ENCODE data around the gene HSPE1. TPM values are rescaled to one million over a fixed set of nuclear protein-coding genes. Genes with fewer than 3 reads are reported as not detected.

Gene HSPE1
- total RNA-seq, 1 experiment from 2014 or later = 372 TPM

DNA sequence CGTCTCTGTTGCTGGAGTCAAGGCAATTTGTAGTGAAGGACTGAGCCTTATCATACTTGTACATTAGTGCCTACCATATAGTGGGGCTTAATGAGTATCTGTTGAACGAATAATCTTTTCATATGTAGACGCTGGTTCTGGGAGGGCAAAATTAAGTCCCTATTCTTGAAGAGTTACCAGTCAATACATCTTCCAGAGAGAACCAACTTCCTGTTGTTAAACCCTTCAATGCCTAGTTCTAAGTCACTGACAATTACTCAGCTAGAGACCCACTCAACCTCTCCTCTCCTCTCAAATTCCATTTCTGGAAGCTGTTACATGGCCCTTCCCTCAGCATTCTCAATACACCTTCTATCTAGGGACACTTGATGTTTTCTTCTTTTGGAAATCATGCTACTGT lies 14.6 kb downstream of the HSPE1 start (continued):
- no peak for TF ChIP-seq TP53 (CRISPR knock-in tag; IDR thresholded peaks at IDR 0.05)

DNA sequence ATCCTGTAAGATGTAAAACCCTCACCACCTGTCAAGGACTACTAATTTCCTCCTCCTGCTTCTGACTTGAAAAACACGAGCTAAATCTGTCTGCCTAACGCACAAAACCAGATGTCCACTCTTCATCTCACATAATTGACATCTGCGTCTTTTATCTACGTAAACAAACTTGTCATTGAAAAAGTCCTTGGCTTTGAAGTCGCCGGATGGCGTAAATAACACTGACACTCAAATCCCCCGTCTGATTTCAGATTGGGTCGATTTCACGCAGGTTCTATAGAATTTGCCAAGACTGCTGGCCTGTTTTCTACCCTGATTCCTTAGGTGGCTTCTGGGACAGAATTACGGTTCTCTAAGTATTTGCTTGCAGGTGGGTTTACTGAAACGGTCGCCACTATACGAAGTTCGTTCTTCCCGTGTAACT lies 15.1 kb downstream of the HSPE1 start:
- Mint-ChIP-seq H3K27me3 (ENCODE audit: low read depth) (no peaks in the 10 kb centered on the region), H3K4me1 (peaks cover 41% of the 10 kb centered on the region), H3K36me3 (peaks cover 6% of the 10 kb centered on the region), H3K9me3 (no peaks in the 10 kb centered on the region), H3K27ac (peak overlapping the region; percentile 95), H3K4me3 (peak overlapping the region; percentile 99)
- DNase-seq (ENCODE audit: low spot score) = no peak
- ATAC-seq = no peak
- CTCF ChIA-PET = interaction anchor here (0.6 kb wide), 1 partner anchor 84 kb away, joined by 3 read pairs; no protein-coding TSS in a partner anchor
- no peak for TF ChIP-seq CBFB (CRISPR knock-in tag; IDR thresholded peaks at IDR 0.05; ENCODE audit: low read depth)
- no peak for TF ChIP-seq ZNF416 (CRISPR knock-in tag; IDR thresholded peaks at IDR 0.05)
- TF ChIP-seq, protein P1, sequence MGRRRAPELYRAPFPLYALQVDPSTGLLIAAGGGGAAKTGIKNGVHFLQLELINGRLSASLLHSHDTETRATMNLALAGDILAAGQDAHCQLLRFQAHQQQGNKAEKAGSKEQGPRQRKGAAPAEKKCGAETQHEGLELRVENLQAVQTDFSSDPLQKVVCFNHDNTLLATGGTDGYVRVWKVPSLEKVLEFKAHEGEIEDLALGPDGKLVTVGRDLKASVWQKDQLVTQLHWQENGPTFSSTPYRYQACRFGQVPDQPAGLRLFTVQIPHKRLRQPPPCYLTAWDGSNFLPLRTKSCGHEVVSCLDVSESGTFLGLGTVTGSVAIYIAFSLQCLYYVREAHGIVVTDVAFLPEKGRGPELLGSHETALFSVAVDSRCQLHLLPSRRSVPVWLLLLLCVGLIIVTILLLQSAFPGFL (CRISPR knock-in tag; IDR thresholded peaks at IDR 0.05; ENCODE audit: borderline replicate concordance) = no peak
- TF ChIP-seq, protein P2, sequence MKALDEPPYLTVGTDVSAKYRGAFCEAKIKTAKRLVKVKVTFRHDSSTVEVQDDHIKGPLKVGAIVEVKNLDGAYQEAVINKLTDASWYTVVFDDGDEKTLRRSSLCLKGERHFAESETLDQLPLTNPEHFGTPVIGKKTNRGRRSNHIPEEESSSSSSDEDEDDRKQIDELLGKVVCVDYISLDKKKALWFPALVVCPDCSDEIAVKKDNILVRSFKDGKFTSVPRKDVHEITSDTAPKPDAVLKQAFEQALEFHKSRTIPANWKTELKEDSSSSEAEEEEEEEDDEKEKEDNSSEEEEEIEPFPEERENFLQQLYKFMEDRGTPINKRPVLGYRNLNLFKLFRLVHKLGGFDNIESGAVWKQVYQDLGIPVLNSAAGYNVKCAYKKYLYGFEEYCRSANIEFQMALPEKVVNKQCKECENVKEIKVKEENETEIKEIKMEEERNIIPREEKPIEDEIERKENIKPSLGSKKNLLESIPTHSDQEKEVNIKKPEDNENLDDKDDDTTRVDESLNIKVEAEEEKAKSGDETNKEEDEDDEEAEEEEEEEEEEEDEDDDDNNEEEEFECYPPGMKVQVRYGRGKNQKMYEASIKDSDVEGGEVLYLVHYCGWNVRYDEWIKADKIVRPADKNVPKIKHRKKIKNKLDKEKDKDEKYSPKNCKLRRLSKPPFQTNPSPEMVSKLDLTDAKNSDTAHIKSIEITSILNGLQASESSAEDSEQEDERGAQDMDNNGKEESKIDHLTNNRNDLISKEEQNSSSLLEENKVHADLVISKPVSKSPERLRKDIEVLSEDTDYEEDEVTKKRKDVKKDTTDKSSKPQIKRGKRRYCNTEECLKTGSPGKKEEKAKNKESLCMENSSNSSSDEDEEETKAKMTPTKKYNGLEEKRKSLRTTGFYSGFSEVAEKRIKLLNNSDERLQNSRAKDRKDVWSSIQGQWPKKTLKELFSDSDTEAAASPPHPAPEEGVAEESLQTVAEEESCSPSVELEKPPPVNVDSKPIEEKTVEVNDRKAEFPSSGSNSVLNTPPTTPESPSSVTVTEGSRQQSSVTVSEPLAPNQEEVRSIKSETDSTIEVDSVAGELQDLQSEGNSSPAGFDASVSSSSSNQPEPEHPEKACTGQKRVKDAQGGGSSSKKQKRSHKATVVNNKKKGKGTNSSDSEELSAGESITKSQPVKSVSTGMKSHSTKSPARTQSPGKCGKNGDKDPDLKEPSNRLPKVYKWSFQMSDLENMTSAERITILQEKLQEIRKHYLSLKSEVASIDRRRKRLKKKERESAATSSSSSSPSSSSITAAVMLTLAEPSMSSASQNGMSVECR (CRISPR knock-in tag; IDR thresholded peaks at IDR 0.05; ENCODE audit: borderline replicate concordance) = no peak
- TF ChIP-seq FOXJ3 (CRISPR knock-in tag; IDR thresholded peaks at IDR 0.05; ENCODE audit: borderline replicate concordance) = no peak
- TF ChIP-seq, protein P3, sequence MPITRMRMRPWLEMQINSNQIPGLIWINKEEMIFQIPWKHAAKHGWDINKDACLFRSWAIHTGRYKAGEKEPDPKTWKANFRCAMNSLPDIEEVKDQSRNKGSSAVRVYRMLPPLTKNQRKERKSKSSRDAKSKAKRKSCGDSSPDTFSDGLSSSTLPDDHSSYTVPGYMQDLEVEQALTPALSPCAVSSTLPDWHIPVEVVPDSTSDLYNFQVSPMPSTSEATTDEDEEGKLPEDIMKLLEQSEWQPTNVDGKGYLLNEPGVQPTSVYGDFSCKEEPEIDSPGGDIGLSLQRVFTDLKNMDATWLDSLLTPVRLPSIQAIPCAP (CRISPR knock-in tag; IDR thresholded peaks at IDR 0.05) = no peak
- TF ChIP-seq EMX1 (CRISPR knock-in tag; IDR thresholded peaks at IDR 0.05) = no peak
- POLR2A ChIA-PET = interaction anchor here (0.5 to 3.3 kb wide), 8 partner anchors 10 to 589 kb away, joined by 3 to 64 read pairs (median 4); partner anchors contain the start of genes COQ10B, HSPD1 and HSPE1

DNA sequence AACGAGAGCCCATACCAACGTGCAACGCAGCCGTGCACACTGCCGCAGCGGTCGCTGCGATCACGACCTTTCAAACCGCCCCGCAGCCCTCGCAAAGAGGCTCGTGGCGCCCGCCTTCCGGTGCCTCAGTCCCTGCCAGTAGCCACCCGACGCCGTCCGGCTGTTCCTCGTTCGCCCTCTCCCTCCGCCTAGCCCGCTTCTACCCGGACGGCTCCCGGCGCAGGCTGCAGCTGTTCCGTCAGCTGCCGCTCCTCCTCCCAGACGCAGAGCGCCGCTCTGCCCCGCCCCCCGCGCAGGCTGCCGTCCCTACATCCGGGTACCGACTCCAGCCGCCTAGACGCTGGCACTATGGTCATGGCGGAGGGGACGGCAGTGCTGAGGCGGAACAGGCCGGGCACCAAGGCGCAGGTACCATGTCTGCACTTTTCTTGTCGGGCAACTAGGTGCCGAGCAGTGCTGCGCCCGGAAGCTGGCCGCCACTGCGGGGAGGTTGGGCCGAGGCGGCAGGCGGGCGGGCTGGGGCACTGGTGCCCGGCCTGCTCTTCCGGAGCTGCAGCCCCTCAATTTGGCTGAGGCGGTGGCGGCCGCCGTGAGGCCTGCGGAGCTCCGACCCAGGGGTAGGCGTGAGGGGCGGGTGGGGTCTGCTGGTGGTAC lies 15.7 kb downstream of the HSPE1 start, which contains the start of gene MOB4:
Gene MOB4, plus strand, starts transcription at position 328 of the 654 bp plus-strand sequence. Its CDS starts 21 bp downstream, at position 349.
- DNase-seq (ENCODE audit: low spot score) = peak; percentile 95
- Mint-ChIP-seq H3K9me3 (peaks cover 1% of the 10 kb centered on the region), H3K36me3 (peaks cover 11% of the 10 kb centered on the region), H3K27ac (peak within 1 kb of the TSS; percentile 95), H3K4me3 (peak within 1 kb of the TSS; percentile 99), H3K27me3 (ENCODE audit: low read depth) (no peaks in the 10 kb centered on the region), H3K4me1 (peaks cover 44% of the 10 kb centered on the region)
- ChIA-PET CTCF (interaction anchor here (1.1 kb wide), 1 partner anchor 84 kb away, joined by 3 read pairs; no protein-coding TSS in a partner anchor), POLR2A (interaction anchor here (0.6 to 3.3 kb wide), 10 partner anchors 9 to 84 kb away, joined by 3 to 64 read pairs (median 4); partner anchors contain the start of genes COQ10B, HSPD1, HSPE1 and SF3B1)
- peak; percentile 95 for ATAC-seq
- TF ChIP-seq, protein P4, sequence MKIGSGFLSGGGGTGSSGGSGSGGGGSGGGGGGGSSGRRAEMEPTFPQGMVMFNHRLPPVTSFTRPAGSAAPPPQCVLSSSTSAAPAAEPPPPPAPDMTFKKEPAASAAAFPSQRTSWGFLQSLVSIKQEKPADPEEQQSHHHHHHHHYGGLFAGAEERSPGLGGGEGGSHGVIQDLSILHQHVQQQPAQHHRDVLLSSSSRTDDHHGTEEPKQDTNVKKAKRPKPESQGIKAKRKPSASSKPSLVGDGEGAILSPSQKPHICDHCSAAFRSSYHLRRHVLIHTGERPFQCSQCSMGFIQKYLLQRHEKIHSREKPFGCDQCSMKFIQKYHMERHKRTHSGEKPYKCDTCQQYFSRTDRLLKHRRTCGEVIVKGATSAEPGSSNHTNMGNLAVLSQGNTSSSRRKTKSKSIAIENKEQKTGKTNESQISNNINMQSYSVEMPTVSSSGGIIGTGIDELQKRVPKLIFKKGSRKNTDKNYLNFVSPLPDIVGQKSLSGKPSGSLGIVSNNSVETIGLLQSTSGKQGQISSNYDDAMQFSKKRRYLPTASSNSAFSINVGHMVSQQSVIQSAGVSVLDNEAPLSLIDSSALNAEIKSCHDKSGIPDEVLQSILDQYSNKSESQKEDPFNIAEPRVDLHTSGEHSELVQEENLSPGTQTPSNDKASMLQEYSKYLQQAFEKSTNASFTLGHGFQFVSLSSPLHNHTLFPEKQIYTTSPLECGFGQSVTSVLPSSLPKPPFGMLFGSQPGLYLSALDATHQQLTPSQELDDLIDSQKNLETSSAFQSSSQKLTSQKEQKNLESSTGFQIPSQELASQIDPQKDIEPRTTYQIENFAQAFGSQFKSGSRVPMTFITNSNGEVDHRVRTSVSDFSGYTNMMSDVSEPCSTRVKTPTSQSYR (CRISPR knock-in tag; IDR thresholded peaks at IDR 0.05) = peak; percentile 81
- TF ChIP-seq, protein P5, sequence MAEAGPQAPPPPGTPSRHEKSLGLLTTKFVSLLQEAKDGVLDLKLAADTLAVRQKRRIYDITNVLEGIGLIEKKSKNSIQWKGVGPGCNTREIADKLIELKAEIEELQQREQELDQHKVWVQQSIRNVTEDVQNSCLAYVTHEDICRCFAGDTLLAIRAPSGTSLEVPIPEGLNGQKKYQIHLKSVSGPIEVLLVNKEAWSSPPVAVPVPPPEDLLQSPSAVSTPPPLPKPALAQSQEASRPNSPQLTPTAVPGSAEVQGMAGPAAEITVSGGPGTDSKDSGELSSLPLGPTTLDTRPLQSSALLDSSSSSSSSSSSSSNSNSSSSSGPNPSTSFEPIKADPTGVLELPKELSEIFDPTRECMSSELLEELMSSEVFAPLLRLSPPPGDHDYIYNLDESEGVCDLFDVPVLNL (CRISPR knock-in tag; IDR thresholded peaks at IDR 0.05; ENCODE audit: borderline replicate concordance, low read depth) = peak; percentile 16; the same call in 1 of the 2 replicates
- TF ChIP-seq ZNF671 (CRISPR knock-in tag; IDR thresholded peaks at IDR 0.05) (no peak; the same call in 1 of the 2 replicates), OVOL2 (CRISPR knock-in tag; IDR thresholded peaks at IDR 0.05; ENCODE audit: borderline replicate concordance) (no peak), ZNF317 (CRISPR knock-in tag; IDR thresholded peaks at IDR 0.05; ENCODE audit: borderline replicate concordance, low read depth) (0 out of 2 replicates have a peak, but pooled peaks have one; percentile 54)
- TF ChIP-seq, protein P6, sequence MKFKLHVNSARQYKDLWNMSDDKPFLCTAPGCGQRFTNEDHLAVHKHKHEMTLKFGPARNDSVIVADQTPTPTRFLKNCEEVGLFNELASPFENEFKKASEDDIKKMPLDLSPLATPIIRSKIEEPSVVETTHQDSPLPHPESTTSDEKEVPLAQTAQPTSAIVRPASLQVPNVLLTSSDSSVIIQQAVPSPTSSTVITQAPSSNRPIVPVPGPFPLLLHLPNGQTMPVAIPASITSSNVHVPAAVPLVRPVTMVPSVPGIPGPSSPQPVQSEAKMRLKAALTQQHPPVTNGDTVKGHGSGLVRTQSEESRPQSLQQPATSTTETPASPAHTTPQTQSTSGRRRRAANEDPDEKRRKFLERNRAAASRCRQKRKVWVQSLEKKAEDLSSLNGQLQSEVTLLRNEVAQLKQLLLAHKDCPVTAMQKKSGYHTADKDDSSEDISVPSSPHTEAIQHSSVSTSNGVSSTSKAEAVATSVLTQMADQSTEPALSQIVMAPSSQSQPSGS (CRISPR knock-in tag; IDR thresholded peaks at IDR 0.05; ENCODE audit: borderline replicate concordance, low read depth) = peak; percentile 34; the same call in 1 of the 2 replicates
- TF ChIP-seq, protein P7, sequence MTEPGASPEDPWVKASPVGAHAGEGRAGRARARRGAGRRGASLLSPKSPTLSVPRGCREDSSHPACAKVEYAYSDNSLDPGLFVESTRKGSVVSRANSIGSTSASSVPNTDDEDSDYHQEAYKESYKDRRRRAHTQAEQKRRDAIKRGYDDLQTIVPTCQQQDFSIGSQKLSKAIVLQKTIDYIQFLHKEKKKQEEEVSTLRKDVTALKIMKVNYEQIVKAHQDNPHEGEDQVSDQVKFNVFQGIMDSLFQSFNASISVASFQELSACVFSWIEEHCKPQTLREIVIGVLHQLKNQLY (CRISPR knock-in tag; IDR thresholded peaks at IDR 0.05) = peak; percentile 94
- TF ChIP-seq, protein P1 (CRISPR knock-in tag; IDR thresholded peaks at IDR 0.05; ENCODE audit: borderline replicate concordance) = peak; percentile 93
